Cardiac muscle cell (in vitro differentiated cells and primary cell): ENCODE results near the gene TP73. TPM values are rescaled to one million over a fixed set of nuclear protein-coding genes. Genes with fewer than 3 reads are reported as not detected.

Experiments used
- DNase-seq, 2 donors: peaks; one replicate each; pipeline versions ENCODE4 v3.0.0 to v3.0.0-alpha.2; 2010 to 2017; ENCODE audit warnings: low read depth in 1 of 2, low spot score in 1 of 2
- H3K27ac ChIP-seq: fragments of 200-600 bp; sonication (generic); 2 replicates; pipeline ENCODE4 v1.5.1; 2016
- H3K27me3 ChIP-seq: fragments of 200-600 bp; sonication (generic); 2 replicates; pipeline ENCODE4 v1.6.0; 2016; ENCODE audit warnings: control low read depth
- H3K36me3 ChIP-seq: fragments of 200-600 bp; sonication (generic); 2 replicates; pipeline ENCODE4 v1.5.1; 2016; ENCODE audit warnings: control low read depth
- H3K4me1 ChIP-seq: fragments of 200-600 bp; sonication (generic); 2 replicates; pipeline ENCODE4 v1.8.1; 2017; ENCODE audit warnings: low read depth, mild to moderate bottlenecking, mixed run types
- H3K4me3 ChIP-seq: fragments of 200-600 bp; sonication (generic); 2 replicates; pipeline ENCODE4 v1.5.1; 2016; ENCODE audit warnings: mild to moderate bottlenecking
- H3K9me3 ChIP-seq: fragments of 200-600 bp; sonication (generic); 2 replicates; pipeline ENCODE4 v1.5.1; 2017; ENCODE audit warnings: low read depth, mild to moderate bottlenecking, control low read depth
- polyA plus RNA-seq: library from polyadenylated mRNA; unstranded; fragments of >200 nt; fragmentation: Nextera tagmentation; extraction: Ambion mirVana; gene quantifications from 2 replicates; pipeline ENCODE4 v1.2.1, GENCODE V29; 2016
- total RNA-seq: library from RNA; depleted of rRNA; stranded (reverse); fragments of >200 nt; gene quantifications from 2 replicates; pipeline ENCODE4 v1.2.3, GENCODE V29; 2016
- TF ChIP-seq, protein P1 (sequence below): IDR thresholded peaks from 2 replicates; pipeline ENCODE4 v1.5.1; 2012; ENCODE audit warnings: low read depth, mild to moderate bottlenecking, low read length

The TP73 gene
- total and polyA plus RNA-seq, 2 experiments from 2014 or later = 0.87 TPM; not detected in 1

- H3K36me3 ChIP-seq = peaks cover 22% of the 10 kb centered on the region
- no peaks in the 10 kb centered on the region for H3K9me3 ChIP-seq
- TF ChIP-seq, protein P1, sequence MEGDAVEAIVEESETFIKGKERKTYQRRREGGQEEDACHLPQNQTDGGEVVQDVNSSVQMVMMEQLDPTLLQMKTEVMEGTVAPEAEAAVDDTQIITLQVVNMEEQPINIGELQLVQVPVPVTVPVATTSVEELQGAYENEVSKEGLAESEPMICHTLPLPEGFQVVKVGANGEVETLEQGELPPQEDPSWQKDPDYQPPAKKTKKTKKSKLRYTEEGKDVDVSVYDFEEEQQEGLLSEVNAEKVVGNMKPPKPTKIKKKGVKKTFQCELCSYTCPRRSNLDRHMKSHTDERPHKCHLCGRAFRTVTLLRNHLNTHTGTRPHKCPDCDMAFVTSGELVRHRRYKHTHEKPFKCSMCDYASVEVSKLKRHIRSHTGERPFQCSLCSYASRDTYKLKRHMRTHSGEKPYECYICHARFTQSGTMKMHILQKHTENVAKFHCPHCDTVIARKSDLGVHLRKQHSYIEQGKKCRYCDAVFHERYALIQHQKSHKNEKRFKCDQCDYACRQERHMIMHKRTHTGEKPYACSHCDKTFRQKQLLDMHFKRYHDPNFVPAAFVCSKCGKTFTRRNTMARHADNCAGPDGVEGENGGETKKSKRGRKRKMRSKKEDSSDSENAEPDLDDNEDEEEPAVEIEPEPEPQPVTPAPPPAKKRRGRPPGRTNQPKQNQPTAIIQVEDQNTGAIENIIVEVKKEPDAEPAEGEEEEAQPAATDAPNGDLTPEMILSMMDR = no peak
- no peak overlapping the region for H3K4me3 ChIP-seq
- H3K27ac ChIP-seq = no peak overlapping the region
- no peak for DNase-seq
- peaks cover 8% of the 10 kb centered on the region for H3K4me1 ChIP-seq
- no peaks in the 10 kb centered on the region for H3K27me3 ChIP-seq
Measured at GRCh38 chr1:3628445-3628844, 23.9 kb upstream of the TP73 start.

- Histone ChIP-seq H3K36me3 (peaks cover 22% of the 10 kb centered on the region), H3K27me3 (no peaks in the 10 kb centered on the region), H3K4me3 (no peak overlapping the region), H3K4me1 (peaks cover 4% of the 10 kb centered on the region), H3K27ac (no peak overlapping the region), H3K9me3 (no peaks in the 10 kb centered on the region)
- TF ChIP-seq, protein P1 = no peak
- no peak for DNase-seq
Measured at GRCh38 chr1:3629561-3630160, 22.7 kb upstream of the TP73 start.

- TF ChIP-seq, protein P1 = no peak
- Histone ChIP-seq H3K4me1 (peaks cover 4% of the 10 kb centered on the region), H3K9me3 (no peaks in the 10 kb centered on the region), H3K4me3 (no peak overlapping the region), H3K27ac (no peak overlapping the region), H3K27me3 (no peaks in the 10 kb centered on the region), H3K36me3 (peaks cover 26% of the 10 kb centered on the region)
- DNase-seq = no peak
Measured at GRCh38 chr1:3630161-3630611, 22.1 kb upstream of the TP73 start.

DNA sequence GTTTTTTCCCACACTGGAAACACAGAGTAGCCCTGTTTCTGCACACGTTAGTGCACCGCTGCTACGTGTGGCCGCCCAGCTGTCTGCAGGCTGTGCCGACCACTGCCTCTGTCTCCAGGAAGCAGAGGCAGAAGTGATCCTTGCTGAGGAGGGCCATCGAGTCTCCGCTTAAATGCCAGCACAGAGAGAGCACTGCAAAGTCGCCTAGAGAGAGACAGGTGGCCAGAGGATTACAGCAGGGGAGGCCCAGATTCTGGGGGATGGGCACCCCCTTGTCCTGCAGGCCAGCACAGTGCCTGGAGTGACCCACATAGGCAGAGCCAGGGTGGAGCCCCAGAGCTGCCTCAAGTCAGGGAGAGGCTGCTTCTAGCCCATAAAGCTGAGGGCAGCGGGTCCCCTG, 21.4 kb upstream of the TP73 start:
- H3K27me3 ChIP-seq = no peaks in the 10 kb centered on the region
- H3K27ac ChIP-seq = no peak overlapping the region
- peaks cover 33% of the 10 kb centered on the region for H3K36me3 ChIP-seq
- peaks cover under 1% of the 10 kb centered on the region for H3K4me1 ChIP-seq
- DNase-seq = no peak
- no peaks in the 10 kb centered on the region for H3K9me3 ChIP-seq
- TF ChIP-seq, protein P1 = no peak
- no peak overlapping the region for H3K4me3 ChIP-seq

- Histone ChIP-seq H3K27me3 (no peaks in the 10 kb centered on the region), H3K4me3 (no peak overlapping the region), H3K36me3 (peaks cover 39% of the 10 kb centered on the region), H3K9me3 (no peaks in the 10 kb centered on the region), H3K27ac (no peak overlapping the region), H3K4me1 (no peaks in the 10 kb centered on the region)
- TF ChIP-seq, protein P1 = no peak
- DNase-seq = no peak
Measured at GRCh38 chr1:3631320-3632260, 20.7 kb upstream of the TP73 start.
